GM19023 (cell line): ENCODE measurements around the gene FSIP1.

Experiments used
- ATAC-seq: cut with Tn5 transposase; IDR thresholded peaks from one replicate; pipeline ENCODE4 v1.9.1; 2021; ENCODE audit warnings: mild to moderate bottlenecking, moderate library complexity; ENCODE audit not compliant: unreplicated experiment

Gene FSIP1

GRCh38 chr15:39767921-39768320 is 14.7 kb downstream of the FSIP1 start:
- ATAC-seq = no peak

- ATAC-seq = no peak
Measured at GRCh38 chr15:39761006-39761405, 21.6 kb downstream of the FSIP1 start.

GRCh38 chr15:39756806-39757522 is 25.7 kb downstream of the FSIP1 start:
- ATAC-seq = no peak

GRCh38 chr15:39752991-39753390 is 29.6 kb downstream of the FSIP1 start:
- no peak for ATAC-seq

GRCh38 chr15:39752246-39752645 is 30.4 kb downstream of the FSIP1 start:
- no peak for ATAC-seq

- no peak for ATAC-seq
Measured at GRCh38 chr15:39748276-39748675, 34.4 kb downstream of the FSIP1 start.

GRCh38 chr15:39747326-39747725 is 35.3 kb downstream of the FSIP1 start:
- ATAC-seq = no peak

- ATAC-seq = no peak
Measured at GRCh38 chr15:39746714-39747276, 35.8 kb downstream of the FSIP1 start.

- no peak for ATAC-seq
Measured at GRCh38 chr15:39746176-39746575, 36.5 kb downstream of the FSIP1 start.

GRCh38 chr15:39745415-39745814 is 37.2 kb downstream of the FSIP1 start:
- ATAC-seq = no peak

GRCh38 chr15:39744334-39745103 is 38.1 kb downstream of the FSIP1 start:
- no peak for ATAC-seq

- ATAC-seq = no peak
Measured at GRCh38 chr15:39743611-39744010, 39.0 kb downstream of the FSIP1 start.

GRCh38 chr15:39741258-39741657 is 41.4 kb downstream of the FSIP1 start:
- no peak for ATAC-seq

GRCh38 chr15:39738998-39739397 is 43.6 kb downstream of the FSIP1 start:
- ATAC-seq = no peak

- no peak for ATAC-seq
Measured at GRCh38 chr15:39737196-39737550, 45.5 kb downstream of the FSIP1 start.

GRCh38 chr15:39736412-39737195 is 46.0 kb downstream of the FSIP1 start:
- ATAC-seq = no peak

GRCh38 chr15:39735120-39735717 is 47.4 kb downstream of the FSIP1 start:
- ATAC-seq = no peak

GRCh38 chr15:39731266-39731665 is 51.4 kb downstream of the FSIP1 start:
- no peak for ATAC-seq

GRCh38 chr15:39730552-39730951 is 52.1 kb downstream of the FSIP1 start:
- no peak for ATAC-seq

- ATAC-seq = no peak
Measured at GRCh38 chr15:39729500-39729899, 53.1 kb downstream of the FSIP1 start.

GRCh38 chr15:39728845-39729244 is 53.8 kb downstream of the FSIP1 start:
- ATAC-seq = no peak
